Heart left ventricle (tissue), 13 donors: ENCODE results near the gene TFPT.

ENCODE experiments used
- CTCF ChIP-seq, 12 donors: fragments of 200-600 bp; sonication (generic) in 4 of 12; IDR thresholded peaks; one replicate each; pipeline versions ENCODE4 v1.5.0 to v1.8.0; 2018 to 2022; ENCODE audit warnings: antibody characterized with exemption in 12 of 12, mild to moderate bottlenecking in 5 of 12
- POLR2A ChIP-seq, 2 donors: fragments of 450-650 bp; IDR thresholded peaks; one replicate each; pipeline ENCODE4 v1.6.1; 2017; ENCODE audit warnings: antibody characterized with exemption in 2 of 2, mild to moderate bottlenecking in 2 of 2, moderate library complexity in 2 of 2
- donor health status: ischemic (EF 13 %, LVEDD 7.1; RV severe dilation, severe dysfunction).
- donor health status: DM: no; HTN: yes; CAD: no.
- donor health status: DM: no; HTN: no; CAD: no.
- donor health status: ischemic (EF 25% LVEDD 6.9; RV normal size, moderate dysfunction).
- donor health status: ischemic (EF 25% LVEDD 5.7; RV mildly dilated, moderate dysfunction).
- donor health status: ischemic (EF 35%, LVEDD 5.7; RV mildly dilated, moderate dysfunction).
- donor health status: nonischemic (EF 11% LVEDD 7.7; RV severe dilation, severe dysfunction).
- donor health status: DM: yes; HTN: yes; CAD: no.
- donor health status: PGD.
- donor health status: ischemic (EF 29% LVEDD 5.4; RV normal size, mild dysfunction).
- donor health status: nonischemic (EF 23%, LVEDD 6.1; RV moderate dilation, normal function).

- TF ChIP-seq POLR2A (IDR thresholded peaks at IDR 0.05) (no peak), CTCF (IDR thresholded peaks at IDR 0.05) (no peak)
Observed at GRCh38 chr19:54141356-54141755, 25.9 kb upstream of the TFPT start.
